Activated CD4-positive, alpha-beta T cell treated with anti-CD3 and anti-CD28 coated beads, Interleukin-2, amount 10 ng/mL, durations not matched to agents 24 days and 14 days (primary cell): Measurements from ENCODE around the gene RPL6. TPM values are rescaled to one million over a fixed set of nuclear protein-coding genes. Genes with fewer than 3 reads are reported as not detected.
"Not testable (repeated sequence)": the region's sequence is repeated elsewhere in the genome, so short reads cannot be mapped to it uniquely, and the experiment has no call there.

Experiments used
- DNase-seq: peaks from one replicate; pipeline ENCODE4 v3.0.0; 2022
- H3K27ac Mint-ChIP-seq: one replicate; pipeline ENCODE4 v1.8.0; 2022; ENCODE audit warnings: mild to moderate bottlenecking, mixed read lengths
- H3K27me3 Mint-ChIP-seq: one replicate; pipeline ENCODE4 v1.8.0; 2022; ENCODE audit warnings: mixed read lengths
- H3K36me3 Mint-ChIP-seq: one replicate; pipeline ENCODE4 v1.8.0; 2022; ENCODE audit warnings: low read depth, mild to moderate bottlenecking, mixed read lengths
- H3K4me1 Mint-ChIP-seq: one replicate; pipeline ENCODE4 v1.8.0; 2021; ENCODE audit warnings: mixed read lengths
- H3K4me3 Mint-ChIP-seq: one replicate; pipeline ENCODE4 v1.8.0; 2022; ENCODE audit warnings: mild to moderate bottlenecking, moderate library complexity, mixed read lengths
- H3K9me3 Mint-ChIP-seq: one replicate; pipeline ENCODE4 v1.8.0; 2021; ENCODE audit warnings: mixed read lengths
- intact Hi-C: fragments of 100-400 bp; cut with micrococcal nuclease; formaldehyde crosslinking; loops from one replicate; pipeline ENCODE4 v1.15.1; 2023
- total RNA-seq: library from RNA; stranded (reverse); gene quantifications from 2 replicates; pipeline ENCODE4 v1.2.3, GENCODE V29; 2022

Gene RPL6
- total RNA-seq, 1 donor from 2014 or later: 1,848 TPM

DNA sequence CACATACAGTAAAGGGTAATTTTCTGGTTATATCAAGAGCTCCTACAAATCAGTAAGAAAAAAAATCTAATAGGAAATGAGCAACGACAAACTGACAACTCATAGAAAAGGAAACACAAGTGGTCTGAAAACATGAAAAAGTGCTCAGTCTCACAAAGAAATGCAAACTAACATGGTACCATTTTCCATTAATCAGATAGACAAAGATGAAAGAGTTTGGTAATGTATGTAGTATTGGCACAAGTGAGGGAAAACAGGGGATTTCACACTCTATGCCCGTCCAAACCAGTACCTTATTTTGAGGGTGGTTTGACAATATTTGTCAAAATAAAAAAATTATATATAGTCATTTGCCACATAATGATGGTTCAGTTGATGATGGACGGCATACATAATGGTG is 22.6 kb upstream of the RPL6 start:
- DNase-seq: no peak
- Mint-ChIP-seq H3K4me1 (peaks cover 21% of the 10 kb centered on the region), H3K36me3 (peaks cover 24% of the 10 kb centered on the region), H3K9me3 (no peaks in the 10 kb centered on the region), H3K4me3 (no peak overlapping the region), H3K27me3 (no peaks in the 10 kb centered on the region), H3K27ac (peak overlapping the region; percentile 62)
- intact Hi-C loops: no loop called here

DNA sequence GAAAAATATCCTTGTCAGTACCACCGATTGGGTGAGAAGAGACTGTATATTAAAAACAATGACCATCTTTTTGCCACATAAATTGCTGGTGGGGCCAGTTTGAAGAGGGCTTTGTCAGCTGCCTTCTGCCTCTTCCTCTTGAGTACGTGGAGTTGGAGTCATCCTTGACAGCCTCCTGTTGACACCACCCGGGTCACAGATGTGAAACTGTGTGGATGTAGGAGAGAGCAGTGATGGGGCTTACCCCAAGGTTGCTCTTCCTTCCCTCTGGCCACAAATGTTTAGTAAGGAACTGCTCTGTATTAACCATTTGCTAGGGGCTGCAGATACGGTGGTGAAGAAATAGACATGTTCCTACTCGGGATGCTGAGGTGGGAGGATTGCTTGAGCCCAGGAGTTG is 21.5 kb upstream of the RPL6 start:
- Mint-ChIP-seq H3K9me3 (no peaks in the 10 kb centered on the region), H3K36me3 (peaks cover 25% of the 10 kb centered on the region), H3K4me1 (peaks cover 21% of the 10 kb centered on the region), H3K27me3 (no peaks in the 10 kb centered on the region), H3K27ac (peak overlapping the region; percentile 62), H3K4me3 (peak overlapping the region; percentile 2)
- no peak for DNase-seq
- intact Hi-C loops: no loop called here

DNA sequence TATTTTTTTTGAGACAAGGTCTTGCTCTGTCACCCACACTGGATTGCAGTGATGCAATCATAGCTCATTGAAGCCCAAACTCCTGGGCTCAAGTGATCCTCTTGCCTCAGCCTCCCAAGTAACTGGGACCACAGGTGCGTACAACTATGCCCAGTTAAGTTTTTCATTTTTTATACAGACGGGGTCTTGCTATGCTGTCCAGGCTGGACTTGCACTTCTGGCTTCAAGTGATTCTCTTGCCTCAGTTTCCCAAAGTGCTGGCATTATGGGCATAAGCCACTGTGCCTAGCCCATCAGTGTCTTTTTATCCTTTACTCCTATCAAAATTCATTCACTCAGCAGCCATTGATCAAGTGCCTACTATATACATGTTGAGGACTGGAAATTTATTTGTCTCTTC is 18.4 kb upstream of the RPL6 start:
- no peaks in the 10 kb centered on the region for H3K9me3 Mint-ChIP-seq
- peaks cover 33% of the 10 kb centered on the region for H3K4me1 Mint-ChIP-seq
- H3K27ac Mint-ChIP-seq: no peak overlapping the region
- peaks cover 34% of the 10 kb centered on the region for H3K36me3 Mint-ChIP-seq
- H3K27me3 Mint-ChIP-seq: no peaks in the 10 kb centered on the region
- no peak overlapping the region for H3K4me3 Mint-ChIP-seq
- intact Hi-C loops: no loop called here
- DNase-seq: no peak

DNA sequence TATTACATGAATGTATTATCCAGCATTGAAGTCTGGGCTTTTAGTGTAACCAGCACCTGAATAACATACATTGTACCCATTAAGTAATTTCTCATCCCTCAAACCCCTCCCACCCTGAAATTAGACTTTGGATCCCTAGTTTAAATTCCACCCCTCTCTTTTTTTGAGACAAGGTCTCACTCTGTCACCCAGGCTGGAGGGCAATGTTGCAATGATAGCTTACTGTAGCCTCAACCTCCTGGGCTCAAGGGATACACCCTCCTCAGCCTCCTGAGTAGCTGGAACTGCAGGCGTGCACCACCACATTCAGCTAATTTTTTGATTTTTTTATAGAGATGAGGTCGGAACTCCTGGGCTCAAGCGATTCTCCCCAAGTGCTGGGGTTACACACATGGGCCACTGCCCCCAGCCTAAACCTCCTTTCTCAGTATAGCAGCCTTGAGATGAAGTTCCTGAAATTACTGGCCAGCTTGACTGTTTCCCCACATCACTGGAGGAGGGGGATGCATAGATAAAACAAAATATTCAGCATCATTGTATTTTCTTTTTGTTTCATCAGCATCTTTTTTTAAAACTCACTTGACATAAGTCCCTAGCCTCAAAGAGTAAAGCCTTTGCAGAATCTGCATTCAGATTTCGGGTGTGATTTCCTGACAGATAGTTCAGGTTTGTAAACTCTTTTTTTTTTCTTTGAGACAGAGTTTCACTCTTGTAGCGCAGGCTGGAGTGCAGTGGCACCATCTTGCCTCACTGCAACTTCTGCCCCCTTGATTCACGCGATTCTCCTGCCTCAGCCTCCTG is 16.4 kb upstream of the RPL6 start:
- peaks cover 35% of the 10 kb centered on the region for H3K4me1 Mint-ChIP-seq

DNA sequence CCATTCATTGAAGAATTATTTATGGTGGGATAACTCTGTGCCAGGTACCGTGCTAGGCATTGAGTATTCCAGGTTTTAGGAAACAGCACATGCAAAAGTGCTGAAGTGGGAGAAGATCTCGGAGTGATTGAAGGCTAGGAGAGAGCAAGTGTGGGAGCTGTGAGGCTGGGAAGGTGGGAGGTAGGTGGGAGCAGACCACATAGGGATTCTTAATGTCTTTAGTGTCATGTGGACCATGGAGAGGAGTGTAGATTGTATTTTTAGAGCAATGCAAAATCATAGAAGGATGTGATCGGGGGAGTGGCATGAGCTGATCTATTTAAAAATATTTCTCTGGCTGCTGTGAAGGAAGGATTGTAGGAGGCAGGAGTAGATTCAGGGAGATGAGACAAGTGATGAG is 14.7 kb upstream of the RPL6 start:
- intact Hi-C loops: no loop called here
- no peaks in the 10 kb centered on the region for H3K9me3 Mint-ChIP-seq
- H3K27ac Mint-ChIP-seq: no peak overlapping the region
- H3K27me3 Mint-ChIP-seq: no peaks in the 10 kb centered on the region
- no peak overlapping the region for H3K4me3 Mint-ChIP-seq
- H3K4me1 Mint-ChIP-seq: peaks cover 47% of the 10 kb centered on the region
- DNase-seq: no peak
- H3K36me3 Mint-ChIP-seq: peaks cover 34% of the 10 kb centered on the region

More for the DNA sequence above, 16.4 kb upstream of the RPL6 start:
- H3K27ac Mint-ChIP-seq: no peak overlapping the region
- no peaks in the 10 kb centered on the region for H3K9me3 Mint-ChIP-seq
- no peaks in the 10 kb centered on the region for H3K27me3 Mint-ChIP-seq
- no peak for DNase-seq
- intact Hi-C loops: no loop called here
- H3K4me3 Mint-ChIP-seq: no peak overlapping the region
- peaks cover 30% of the 10 kb centered on the region for H3K36me3 Mint-ChIP-seq

DNA sequence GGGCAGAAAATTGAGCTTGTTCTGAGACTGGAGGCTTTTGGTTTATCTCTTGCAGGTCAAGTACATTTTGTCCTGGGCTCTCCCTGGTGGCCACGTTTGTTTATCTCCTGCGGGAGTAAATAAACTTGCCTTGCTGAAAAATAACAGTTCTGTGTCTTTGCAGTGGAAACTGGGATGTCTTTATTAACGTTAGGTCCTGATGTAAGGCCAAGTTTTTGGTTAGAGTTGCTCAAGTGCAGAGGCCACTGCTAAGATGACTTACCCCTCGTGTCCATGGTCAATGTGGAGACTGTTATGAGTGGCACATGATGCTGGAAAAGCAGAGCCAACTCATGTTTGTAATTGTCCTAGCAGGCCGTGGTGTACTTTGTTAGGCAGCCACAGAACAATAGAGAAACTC is 13.1 kb upstream of the RPL6 start:
- no peak overlapping the region for H3K27ac Mint-ChIP-seq
- H3K9me3 Mint-ChIP-seq: no peaks in the 10 kb centered on the region
- H3K4me1 Mint-ChIP-seq: peaks cover 46% of the 10 kb centered on the region
- peaks cover 3% of the 10 kb centered on the region for H3K27me3 Mint-ChIP-seq
- peaks cover 30% of the 10 kb centered on the region for H3K36me3 Mint-ChIP-seq
- no peak overlapping the region for H3K4me3 Mint-ChIP-seq
- intact Hi-C loops: no loop called here
- no peak for DNase-seq

DNA sequence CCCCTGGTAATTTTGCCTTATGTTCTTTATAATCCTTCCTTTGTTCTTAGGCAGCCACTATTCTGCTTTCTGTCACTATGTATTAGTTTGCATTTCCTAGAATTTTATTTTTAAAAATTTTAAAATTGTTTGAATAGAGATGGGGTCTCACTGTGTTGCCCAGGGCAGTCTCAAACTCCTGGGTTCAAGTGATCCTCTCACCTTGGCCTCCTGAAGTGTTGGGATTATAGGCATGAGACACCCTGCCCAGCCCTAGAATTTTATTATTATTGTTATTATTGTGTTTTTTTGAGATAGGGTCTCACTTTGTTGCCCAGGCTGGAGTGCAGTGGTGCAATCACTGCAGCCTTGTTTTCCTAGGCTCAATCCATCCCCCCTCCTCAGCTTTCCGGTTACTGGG is 12.0 kb upstream of the RPL6 start:
- peaks cover 51% of the 10 kb centered on the region for H3K4me1 Mint-ChIP-seq
- no peaks in the 10 kb centered on the region for H3K9me3 Mint-ChIP-seq
- no peak overlapping the region for H3K4me3 Mint-ChIP-seq
- H3K27me3 Mint-ChIP-seq: peaks cover 3% of the 10 kb centered on the region
- H3K27ac Mint-ChIP-seq: no peak overlapping the region
- intact Hi-C loops: no loop called here
- peaks cover 29% of the 10 kb centered on the region for H3K36me3 Mint-ChIP-seq
- no peak for DNase-seq

DNA sequence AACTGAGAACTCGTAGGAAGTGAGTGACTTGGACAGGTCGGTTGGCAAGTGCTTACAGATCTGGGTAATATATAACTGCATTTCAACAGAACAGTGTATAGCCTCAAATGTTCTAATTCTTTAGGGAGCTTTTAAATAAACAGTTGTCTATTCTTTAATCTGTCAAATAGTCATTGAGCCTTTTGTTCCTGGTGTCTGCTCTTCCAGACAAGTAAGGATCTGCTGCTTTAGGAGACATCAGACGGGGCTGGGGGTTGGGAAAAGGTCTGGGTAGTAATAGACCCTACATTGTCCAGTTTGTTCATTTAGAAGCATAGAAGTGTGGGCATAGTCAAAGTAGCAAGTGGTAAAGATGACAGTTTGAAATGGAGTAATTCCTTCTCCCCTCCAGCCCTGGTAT is 11.3 kb upstream of the RPL6 start:
- intact Hi-C loops: no loop called here
- Mint-ChIP-seq H3K4me1 (peaks cover 49% of the 10 kb centered on the region), H3K9me3 (no peaks in the 10 kb centered on the region), H3K27me3 (peaks cover 3% of the 10 kb centered on the region), H3K4me3 (peak overlapping the region; percentile 97), H3K27ac (peak overlapping the region; percentile 20), H3K36me3 (peaks cover 29% of the 10 kb centered on the region)
- DNase-seq: no peak

DNA sequence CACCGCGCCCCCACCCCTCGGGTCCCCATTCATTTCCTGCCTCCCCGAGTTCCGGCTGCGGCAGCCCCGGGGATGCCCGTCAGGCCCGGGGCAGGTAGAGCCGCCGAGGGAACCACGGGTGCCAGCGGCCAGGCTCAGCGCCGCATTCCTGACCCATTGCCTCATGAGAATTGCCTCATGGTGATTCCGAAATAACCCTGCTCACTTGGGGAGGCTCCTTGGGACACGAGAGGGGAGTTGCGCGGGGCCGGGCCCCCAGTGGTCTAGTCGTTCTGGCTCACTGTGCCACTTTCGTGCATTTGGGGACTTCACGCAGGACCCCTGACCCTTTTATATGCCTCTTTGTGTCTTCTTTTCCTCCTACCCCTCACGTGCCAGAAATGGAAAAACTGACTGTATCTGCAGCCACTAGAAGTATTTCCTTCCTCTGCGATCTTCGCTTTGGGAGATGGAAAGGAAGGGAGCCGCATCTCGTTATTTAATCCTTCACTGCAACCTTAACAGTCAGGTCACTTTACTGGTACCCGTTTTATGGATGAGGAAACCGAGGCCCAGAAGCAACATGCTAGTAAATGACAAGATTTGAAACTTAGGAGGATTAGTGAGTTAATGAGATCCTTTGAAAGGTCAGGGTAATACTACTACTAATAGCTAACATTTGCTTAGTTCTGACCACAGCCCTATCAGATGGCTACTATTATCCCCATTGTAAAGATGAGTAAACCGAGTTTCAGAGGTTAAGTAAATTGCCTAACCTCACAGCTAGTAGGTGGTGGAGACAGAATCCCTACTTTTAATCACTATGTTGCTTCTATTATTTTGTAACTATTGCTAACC is 10.1 kb upstream of the RPL6 start:
- intact Hi-C loops: loop anchor here (1.0 to 10.0 kb wide), 2 partner anchors 10 to 1015 kb away; partner anchors contain the start of genes RPL6 and SH2B3
- H3K27me3 Mint-ChIP-seq: peaks cover 5% of the 10 kb centered on the region
- peaks cover 47% of the 10 kb centered on the region for H3K4me1 Mint-ChIP-seq
- H3K36me3 Mint-ChIP-seq: peaks cover 25% of the 10 kb centered on the region
- DNase-seq: no peak
- peak overlapping the region; percentile 97 for H3K27ac Mint-ChIP-seq
- no peaks in the 10 kb centered on the region for H3K9me3 Mint-ChIP-seq
- peak overlapping the region; percentile 97 for H3K4me3 Mint-ChIP-seq

DNA sequence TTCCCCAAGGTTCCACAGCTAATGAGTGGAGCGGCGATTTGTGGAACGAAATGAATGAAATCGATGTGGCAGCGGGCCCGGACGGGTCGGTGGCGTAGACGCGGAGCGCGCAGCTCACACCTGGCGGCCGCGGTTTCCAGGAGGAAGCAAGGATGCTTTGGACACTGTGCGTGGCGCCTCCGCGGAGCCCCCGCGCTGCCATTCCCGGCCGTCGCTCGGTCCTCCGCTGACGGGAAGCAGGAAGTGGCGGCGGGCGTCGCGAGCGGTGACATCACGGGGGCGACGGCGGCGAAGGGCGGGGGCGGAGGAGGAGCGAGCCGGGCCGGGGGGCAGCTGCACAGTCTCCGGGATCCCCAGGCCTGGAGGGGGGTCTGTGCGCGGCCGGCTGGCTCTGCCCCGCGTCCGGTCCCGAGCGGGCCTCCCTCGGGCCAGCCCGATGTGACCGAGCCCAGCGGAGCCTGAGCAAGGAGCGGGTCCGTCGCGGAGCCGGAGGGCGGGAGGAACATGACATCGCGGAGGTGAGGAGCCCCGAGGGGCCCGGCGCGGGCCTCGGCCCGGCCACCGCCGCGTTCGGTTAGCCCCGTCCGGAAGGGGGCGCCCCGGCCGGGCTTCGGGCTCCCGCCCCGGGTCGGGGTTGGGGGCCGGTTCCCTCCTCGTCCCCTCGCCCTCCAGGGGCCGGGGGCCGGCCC is 9.3 kb upstream of the RPL6 start, which contains the start of gene PTPN11:
Gene PTPN11, plus strand, starts transcription at position 340 of the 689 bp plus-strand sequence. Its CDS starts 165 bp downstream, at position 505.
- DNase-seq: peak; percentile 98
- peaks cover 5% of the 10 kb centered on the region for H3K27me3 Mint-ChIP-seq
- peak within 1 kb of the TSS; percentile 97 for H3K4me3 Mint-ChIP-seq
- peaks cover 42% of the 10 kb centered on the region for H3K4me1 Mint-ChIP-seq
- H3K9me3 Mint-ChIP-seq: no peaks in the 10 kb centered on the region
- peak within 1 kb of the TSS; percentile 99 for H3K27ac Mint-ChIP-seq
- intact Hi-C loops: loop anchor here (1.0 to 10.0 kb wide), 2 partner anchors 9 to 1014 kb away; partner anchors contain the start of genes RPL6 and SH2B3
- peaks cover 21% of the 10 kb centered on the region for H3K36me3 Mint-ChIP-seq

DNA sequence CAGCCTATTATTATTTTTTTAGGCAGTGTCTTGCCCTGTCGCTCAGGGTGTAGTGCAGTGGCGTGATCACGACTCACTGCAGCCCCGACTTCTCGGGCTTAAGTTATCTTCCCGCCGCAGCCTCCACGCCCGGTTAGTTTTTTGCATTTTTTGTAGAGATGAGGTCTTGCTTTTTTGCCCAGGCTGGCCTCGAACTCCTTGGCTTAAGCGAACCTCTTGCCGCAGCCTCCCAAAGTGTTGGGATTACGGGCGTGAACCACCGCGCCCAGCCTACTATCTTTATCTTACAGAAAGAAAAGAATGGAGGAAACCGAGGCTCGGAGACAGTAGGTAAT is 8.8 kb upstream of the RPL6 start:
- no peak for DNase-seq
- Mint-ChIP-seq H3K9me3 (no peaks in the 10 kb centered on the region), H3K27ac (peak overlapping the region; percentile 99), H3K36me3 (peaks cover 21% of the 10 kb centered on the region), H3K27me3 (peaks cover 5% of the 10 kb centered on the region), H3K4me3 (peak overlapping the region; percentile 96), H3K4me1 (peaks cover 42% of the 10 kb centered on the region)
- intact Hi-C loops: loop anchor here (10.0 kb wide), 1 partner anchor 1013 kb away; the partner anchor contains the start of gene SH2B3

DNA sequence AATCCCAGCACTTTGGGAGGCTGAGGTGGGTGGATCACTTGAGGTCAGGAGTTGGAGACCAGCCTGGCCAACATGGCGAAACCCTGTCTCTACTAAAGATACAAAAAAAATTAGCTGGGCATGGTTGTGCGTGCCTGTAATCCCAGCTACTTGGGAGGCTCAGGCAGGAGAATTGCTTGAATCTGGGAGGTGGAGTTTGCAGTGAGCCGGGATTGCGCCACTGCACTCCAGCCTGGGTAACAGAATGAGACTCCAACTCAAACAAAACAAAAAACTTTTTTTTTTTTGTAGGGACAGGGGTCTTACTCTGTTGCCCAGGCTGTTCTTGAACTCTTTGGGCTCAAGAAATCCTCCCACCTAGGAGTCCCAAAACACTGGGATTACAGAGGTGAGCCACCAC is 6.1 kb upstream of the RPL6 start:
- H3K4me3 Mint-ChIP-seq, H3K27me3 Mint-ChIP-seq, DNase-seq, H3K9me3 Mint-ChIP-seq, H3K27ac Mint-ChIP-seq, H3K36me3 Mint-ChIP-seq: not testable (repeated sequence)
- H3K4me1 Mint-ChIP-seq: peaks cover 24% of the 10 kb centered on the region
- intact Hi-C loops: loop anchor here (10.0 kb wide), 1 partner anchor 1011 kb away; the partner anchor contains the start of gene SH2B3

DNA sequence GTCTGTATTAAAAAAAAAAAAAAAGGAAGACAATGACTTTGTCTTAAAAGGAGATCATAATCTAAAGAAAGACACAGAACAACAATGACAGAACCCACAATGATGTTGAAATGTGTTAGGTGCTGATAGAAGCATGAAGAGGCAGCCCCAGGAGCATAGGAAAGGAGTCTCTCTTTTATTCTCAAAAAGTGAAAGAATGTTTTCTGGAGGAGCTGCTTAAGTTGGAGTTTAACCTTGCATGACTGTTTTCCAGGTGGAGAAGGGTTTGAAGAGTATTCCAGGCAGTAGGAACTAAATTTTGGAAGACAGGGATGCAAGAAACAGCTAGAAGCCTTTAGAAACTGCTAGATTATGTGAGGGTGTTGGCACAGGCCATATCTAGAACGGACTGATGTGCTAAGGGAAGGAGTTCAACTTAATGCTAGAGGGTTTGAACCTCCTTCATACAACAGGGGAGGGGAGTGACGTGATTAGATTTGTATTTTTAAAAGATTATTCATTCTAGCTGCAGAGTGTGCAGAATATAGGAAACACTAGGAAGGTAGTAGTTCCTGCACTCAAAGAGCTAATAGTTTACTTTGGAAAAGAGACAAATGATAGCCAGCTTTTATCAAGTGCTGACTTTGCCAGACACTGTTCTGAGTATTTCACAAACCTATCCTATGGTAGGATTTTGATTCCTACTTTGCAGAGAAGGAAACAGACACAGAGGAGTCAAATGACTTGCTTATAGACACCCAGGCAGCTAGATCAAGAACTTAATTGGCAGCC is 4.6 kb upstream of the RPL6 start:
- no peak for DNase-seq
- H3K9me3 Mint-ChIP-seq: no peaks in the 10 kb centered on the region

More for the DNA sequence above, 4.6 kb upstream of the RPL6 start:
- Mint-ChIP-seq H3K36me3 (peaks cover 6% of the 10 kb centered on the region), H3K4me3 (no peak overlapping the region), H3K27ac (no peak overlapping the region), H3K27me3 (peaks cover 5% of the 10 kb centered on the region), H3K4me1 (peaks cover 13% of the 10 kb centered on the region)
- intact Hi-C loops: loop anchor here (5.0 to 10.0 kb wide), 2 partner anchors 467 to 1009 kb away; partner anchors contain the start of gene SH2B3
